GM12878 (cell line): ENCODE measurements around the gene MEIS2. TPM values are rescaled to one million over a fixed set of nuclear protein-coding genes. Genes with fewer than 3 reads are reported as not detected.

Experiments used
- ATAC-seq: fragments of 200-7000 bp; cut with Tn5 transposase; 3 replicates; pipeline ENCODE4 v1.9.1; 2020; ENCODE audit warnings: mild to moderate bottlenecking, moderate library complexity
- BruUV-seq: library from RNA; stranded (reverse); fragments of 400-500 nt; replicated peaks from 2 replicates; lab custom pipeline; 2021; lab: Mats Ljungman, UMichigan
- CTCF ChIA-PET: fragments of 300-600 bp; sonication (Branson Sonifier 250); formaldehyde crosslinking; extraction: SDS; loops from one replicate; lab custom pipeline; 2021; ENCODE audit warnings: inconsistent platforms; lab: Yijun Ruan, JAX
- POLR2A ChIA-PET: fragments of 350-600 bp; formaldehyde crosslinking; extraction: SDS; loops from one replicate; lab custom pipeline; 2021; ENCODE audit warnings: inconsistent platforms; lab: Charles Lee
- RAD21 ChIA-PET: fragments of 300-600 bp; sonication (Branson Sonifier 250); formaldehyde crosslinking; loops from one replicate; lab custom pipeline; 2023; ENCODE audit warnings: antibody characterized with exemption; ENCODE audit not compliant: unreplicated experiment; lab: Charles Lee
- SMC1A ChIA-PET: fragments of 300-600 bp; sonication (Branson Sonifier 250); formaldehyde crosslinking; loops from one replicate; lab custom pipeline; 2023; ENCODE audit not compliant: unreplicated experiment, uncharacterized antibody; lab: Charles Lee
- DNase-seq: peaks from one replicate; pipeline ENCODE4 v3.0.0-alpha.2; 2011; ENCODE audit warnings: low read depth, low spot score
- FAIRE-seq: peaks from 3 replicates; lab custom pipeline; 2011; peaks lifted over from hg19 to GRCh38; lab: Jason Lieb, UNC
- H2AFZ ChIP-seq: 2 replicates; pipeline ENCODE4 v1.6.0; 2011; ENCODE audit warnings: low read depth, low read length, control low read depth; ENCODE audit not compliant: control insufficient read depth
- H3K27ac ChIP-seq: 2 replicates; pipeline ENCODE4 v1.5.1; 2011; ENCODE audit warnings: control low read depth; ENCODE audit not compliant: control insufficient read depth, insufficient read depth
- H3K27me3 ChIP-seq, 2 experiments: replicated peaks in 1 of 2; 2 replicates each; pipeline versions ENCODE4 v1.6.0 to v1.6.1; 2011; ENCODE audit warnings: low read length in 1 of 2; ENCODE audit not compliant: control insufficient read depth in 2 of 2, insufficient read depth in 2 of 2
- H3K36me3 ChIP-seq, 2 experiments: 2 replicates each; pipeline ENCODE4 v1.5.1; 2011; ENCODE audit warnings: low read length in 1 of 2; ENCODE audit not compliant: control insufficient read depth in 2 of 2, insufficient read depth in 2 of 2
- H3K4me1 ChIP-seq: 2 replicates; pipeline ENCODE4 v1.6.1; 2011; ENCODE audit warnings: mild to moderate bottlenecking, low read length, moderate library complexity, mixed read lengths; ENCODE audit not compliant: control insufficient read depth, insufficient read depth
- H3K4me2 ChIP-seq: 2 replicates; pipeline ENCODE4 v1.6.0; 2011; ENCODE audit warnings: control low read depth; ENCODE audit not compliant: control insufficient read depth, insufficient read depth
- H3K4me3 ChIP-seq: fragments of 200-600 bp; sonication (generic); 2 replicates; pipeline ENCODE4 v1.5.1; 2016
- H3K79me2 ChIP-seq: 2 replicates; pipeline ENCODE4 v1.6.0; 2011; ENCODE audit warnings: low read length; ENCODE audit not compliant: control insufficient read depth, insufficient read depth
- H3K9ac ChIP-seq: 2 replicates; pipeline ENCODE4 v1.8.0; 2011; ENCODE audit warnings: low read length, control low read depth, mixed read lengths; ENCODE audit not compliant: control insufficient read depth, insufficient read depth
- H3K9me3 ChIP-seq: replicated peaks from 3 replicates; pipeline ENCODE4 v1.5.1; 2011; ENCODE audit warnings: mild to moderate bottlenecking, low read length; ENCODE audit not compliant: control insufficient read depth, insufficient read depth
- H4K20me1 ChIP-seq: 2 replicates; pipeline ENCODE4 v1.6.0; 2011; ENCODE audit not compliant: control insufficient read depth, insufficient read depth
- BHLHE40 ChIP-seq, 2 experiments: fragments of 450-650 bp in 1 of 2; IDR thresholded peaks; 2 replicates each; pipeline ENCODE4 v1.6.1; 2011 to 2017; ENCODE audit warnings: low read depth in 2 of 2, borderline replicate concordance in 1 of 2, improper control_type of control experiment in 1 of 2, low read length in 1 of 2, mild to moderate bottlenecking in 1 of 2
- CBFB ChIP-seq: IDR thresholded peaks from 2 replicates; pipeline ENCODE4 v1.6.1; 2016; ENCODE audit warnings: antibody characterized with exemption, low read depth
- CHD2 ChIP-seq: IDR thresholded peaks from 2 replicates; pipeline ENCODE4 v1.6.1; 2011; ENCODE audit warnings: low read depth, low read length, improper control_type of control experiment, borderline replicate concordance
- HCFC1 ChIP-seq: fragments of 150-350 bp; IDR thresholded peaks from 2 replicates; pipeline ENCODE4 v1.6.1; 2014; ENCODE audit warnings: low read length
- LARP7 ChIP-seq: fragments of 450-650 bp; IDR thresholded peaks from 2 replicates; pipeline ENCODE4 v1.6.1; 2017; ENCODE audit warnings: mild to moderate bottlenecking
- MXI1 ChIP-seq: fragments of 150-350 bp; IDR thresholded peaks from 2 replicates; pipeline ENCODE4 v1.6.1; 2011; ENCODE audit warnings: low read depth, mild to moderate bottlenecking, inconsistent platforms, low read length, improper control_type of control experiment
- NR2C2 ChIP-seq: IDR thresholded peaks from 2 replicates; pipeline ENCODE4 v1.6.1; 2011; ENCODE audit warnings: borderline replicate concordance, low read depth; ENCODE audit not compliant: control insufficient read depth, insufficient read length
- POU2F2 ChIP-seq: IDR thresholded peaks from 3 replicates; pipeline ENCODE4 v1.6.1; 2011; ENCODE audit warnings: low read depth, mild to moderate bottlenecking, low read length, borderline replicate concordance
- STAT1 ChIP-seq: fragments of 450-650 bp; conservative IDR thresholded peaks from 2 replicates; pipeline ENCODE4 v1.6.1; 2014; ENCODE audit warnings: antibody characterized with exemption, mild to moderate bottlenecking
- WGBS: methylation state at CpG from one replicate; pipeline ENCODE4 v1.1.6; 2016; ENCODE audit warnings: low lambda C conversion rate; ENCODE audit not compliant: insufficient replicate concordance, insufficient coverage; ENCODE audit errors: missing lambda C conversion rate; 5-methylcytosine and 5-hydroxymethylcytosine counted together
- in situ Hi-C: fragments of 300-500 bp; cut with MboI; formaldehyde crosslinking; loops from 9 replicates; pipeline ENCODE4 v1.14.3; 2018; ENCODE audit warnings: mixed read lengths
- intact Hi-C: fragments of 100-400 bp; cut with micrococcal nuclease; formaldehyde crosslinking; loops from one replicate; pipeline ENCODE4 v1.14.2; 2022; ENCODE audit not compliant: unreplicated experiment
- polyA plus RNA-seq, 11 experiments: library from polyadenylated mRNA; depleted of rRNA in 4 of 11; unstranded in 6 of 11; stranded (reverse) in 5 of 11; fragments of >200 nt; fragmentation: Nextera tagmentation in 4 of 11; fragmentation: Illumina TruSeq in 1 of 11; extraction: Ambion mirVana in 4 of 11; extraction: Trizol in 1 of 11; gene quantifications; 1 replicate in 1 of 11; 2 replicates in 10 of 11; pipeline versions ENCODE4 v1.2.1 to v1.2.3, GENCODE V29; 2011 to 2016; ENCODE audit warnings: inconsistent platforms in 2 of 11, missing spikeins in 2 of 11, low read depth in 1 of 11
- total RNA-seq, 4 experiments: library from RNA; depleted of rRNA in 3 of 4; stranded (reverse); fragments of >200 nt in 3 of 4; fragmentation: Illumina TruSeq in 1 of 4; extraction: Trizol in 1 of 4; gene quantifications; 2 replicates each; pipeline versions ENCODE4 v1.2.1 to v1.2.3, GENCODE V29; 2013 to 2021
- TF ChIP-seq, protein P1 (sequence below): fragments of 150-350 bp; IDR thresholded peaks from 2 replicates; pipeline ENCODE4 v1.6.1; 2016; ENCODE audit warnings: low read depth, low read length

Gene MEIS2
- total and polyA plus RNA-seq, 10 of the 15 experiments (the other 5 are each of a cell fraction or from before 2014, with no cell fraction given): 9.2 to 54.0 (median 20.4) TPM

DNA sequence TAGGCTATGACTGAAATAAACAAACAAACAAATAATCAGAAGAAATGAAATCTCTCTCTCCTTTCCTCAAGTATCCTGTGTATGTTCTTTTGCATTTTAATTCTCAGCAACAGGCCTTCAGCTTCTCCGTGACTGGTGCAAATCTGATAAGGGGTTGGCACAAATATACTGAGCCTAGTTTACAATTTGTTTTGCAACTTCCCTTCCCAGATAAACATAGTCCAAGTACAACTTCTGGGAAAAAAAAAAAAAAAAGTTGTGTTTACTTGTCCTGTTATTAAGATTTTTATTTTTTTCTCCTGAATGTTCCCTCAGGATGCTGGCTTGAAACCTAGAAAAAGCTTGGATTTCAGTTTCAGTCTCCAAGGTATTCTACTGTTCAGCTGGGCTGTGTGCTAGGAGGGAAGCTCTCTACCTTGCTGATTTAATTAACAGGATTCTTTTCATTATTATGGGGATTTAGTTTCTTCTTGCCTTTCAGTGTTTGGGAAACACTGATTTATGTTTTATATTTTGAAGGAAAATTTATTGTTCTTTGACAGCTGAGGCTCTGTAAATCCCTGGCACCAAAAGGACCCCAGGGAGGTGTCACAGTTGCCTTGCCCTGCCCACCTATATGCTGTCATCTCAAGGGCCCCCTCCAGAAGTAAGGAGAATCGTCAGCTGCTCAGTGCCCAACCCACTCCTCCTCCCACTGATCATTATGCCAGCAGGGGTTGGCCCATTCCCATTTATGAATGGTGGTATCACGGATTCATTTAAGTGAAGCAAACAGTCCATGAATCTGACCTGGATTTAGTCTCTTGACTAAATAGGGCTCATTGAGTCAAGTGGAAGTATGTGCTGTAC, 185.2 kb downstream of the MEIS2 start:
- no peak for TF ChIP-seq BHLHE40 (IDR thresholded peaks at IDR 0.05; ENCODE audit: borderline replicate concordance in 1 of 2, low read depth in 2 of 2, low read length in 1 of 2)
- TF ChIP-seq CBFB: no peak
- no peak for TF ChIP-seq POU2F2
- TF ChIP-seq, protein P1, sequence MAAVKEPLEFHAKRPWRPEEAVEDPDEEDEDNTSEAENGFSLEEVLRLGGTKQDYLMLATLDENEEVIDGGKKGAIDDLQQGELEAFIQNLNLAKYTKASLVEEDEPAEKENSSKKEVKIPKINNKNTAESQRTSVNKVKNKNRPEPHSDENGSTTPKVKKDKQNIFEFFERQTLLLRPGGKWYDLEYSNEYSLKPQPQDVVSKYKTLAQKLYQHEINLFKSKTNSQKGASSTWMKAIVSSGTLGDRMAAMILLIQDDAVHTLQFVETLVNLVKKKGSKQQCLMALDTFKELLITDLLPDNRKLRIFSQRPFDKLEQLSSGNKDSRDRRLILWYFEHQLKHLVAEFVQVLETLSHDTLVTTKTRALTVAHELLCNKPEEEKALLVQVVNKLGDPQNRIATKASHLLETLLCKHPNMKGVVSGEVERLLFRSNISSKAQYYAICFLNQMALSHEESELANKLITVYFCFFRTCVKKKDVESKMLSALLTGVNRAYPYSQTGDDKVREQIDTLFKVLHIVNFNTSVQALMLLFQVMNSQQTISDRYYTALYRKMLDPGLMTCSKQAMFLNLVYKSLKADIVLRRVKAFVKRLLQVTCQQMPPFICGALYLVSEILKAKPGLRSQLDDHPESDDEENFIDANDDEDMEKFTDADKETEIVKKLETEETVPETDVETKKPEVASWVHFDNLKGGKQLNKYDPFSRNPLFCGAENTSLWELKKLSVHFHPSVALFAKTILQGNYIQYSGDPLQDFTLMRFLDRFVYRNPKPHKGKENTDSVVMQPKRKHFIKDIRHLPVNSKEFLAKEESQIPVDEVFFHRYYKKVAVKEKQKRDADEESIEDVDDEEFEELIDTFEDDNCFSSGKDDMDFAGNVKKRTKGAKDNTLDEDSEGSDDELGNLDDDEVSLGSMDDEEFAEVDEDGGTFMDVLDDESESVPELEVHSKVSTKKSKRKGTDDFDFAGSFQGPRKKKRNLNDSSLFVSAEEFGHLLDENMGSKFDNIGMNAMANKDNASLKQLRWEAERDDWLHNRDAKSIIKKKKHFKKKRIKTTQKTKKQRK: no peak
- no peak for TF ChIP-seq MXI1
- no peak for TF ChIP-seq STAT1
- TF ChIP-seq LARP7: no peak
- no peak for TF ChIP-seq HCFC1
- no peak for TF ChIP-seq CHD2
- no peak for TF ChIP-seq NR2C2
- H3K4me1 ChIP-seq: no peaks in the 10 kb centered on the region
- no peaks in the 10 kb centered on the region for H3K27me3 ChIP-seq
- no peaks in the 10 kb centered on the region for H3K9me3 ChIP-seq
- in situ Hi-C loops: no loop called here
- SMC1A ChIA-PET: interaction anchor here (0.6 to 1.8 kb wide), 5 partner anchors 17 to 45 kb away, joined by 3 to 6 read pairs (median 3); no protein-coding TSS in a partner anchor
- H3K4me3 ChIP-seq: no peak overlapping the region
- CTCF ChIA-PET: interaction anchor here (0.7 to 1.3 kb wide), 5 partner anchors 14 to 866 kb away, joined by 3 read pairs; no protein-coding TSS in a partner anchor
- FAIRE-seq (no peak), DNase-seq (no peak), ATAC-seq (no peak)
- intact Hi-C loops: no loop called here
- 63% methylated on average over 3 of the region's 3 CpGs for WGBS
- H4K20me1 ChIP-seq: no peaks in the 10 kb centered on the region
- POLR2A ChIA-PET: interaction anchor here (0.7 to 1.3 kb wide), 4 partner anchors 12 to 160 kb away, joined by 3 to 4 read pairs (median 4); no protein-coding TSS in a partner anchor
- no TSS peak for BruUV-seq
- RAD21 ChIA-PET: no interaction called here
- H3K27ac ChIP-seq: no peak overlapping the region
- H3K36me3 ChIP-seq: no peaks in the 10 kb centered on the region; a peak in 1 of 4 replicates
- no peak overlapping the region for H3K4me2 ChIP-seq
- no peak overlapping the region for H3K9ac ChIP-seq
- H2AFZ ChIP-seq: no peak overlapping the region
- no peaks in the 10 kb centered on the region for H3K79me2 ChIP-seq
